ENCODE results near the gene ZNF148.

GRCh38 chr3:125340121-125340520, 35.0 kb downstream of the ZNF148 start:
- TF ChIP-seq CTCF (IDR thresholded peaks at IDR 0.05) (no peak), POLR2A (IDR thresholded peaks at IDR 0.05) (no peak)
